ENCODE results near the gene BTG4.

DNA sequence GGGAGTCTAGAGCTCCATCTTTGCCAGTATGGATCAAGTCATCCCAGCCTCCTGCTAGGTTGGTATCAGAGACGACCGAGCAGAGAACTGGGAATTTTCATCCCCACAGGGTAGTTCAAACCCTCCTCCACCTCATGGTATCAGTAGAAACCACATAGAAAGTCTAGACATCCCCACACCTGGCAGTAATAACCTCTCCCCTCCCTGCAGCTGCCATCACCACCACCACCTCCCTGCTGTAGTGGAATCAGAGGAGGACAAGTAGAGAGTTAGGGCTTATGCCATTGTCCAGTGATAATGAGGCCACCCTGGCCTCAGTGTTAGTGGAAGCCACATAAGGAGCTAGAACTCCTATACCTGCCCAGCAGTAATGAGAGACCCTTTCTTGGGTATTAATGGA, 34.3 kb downstream of the BTG4 start:
- TF ChIP-seq, protein P1, sequence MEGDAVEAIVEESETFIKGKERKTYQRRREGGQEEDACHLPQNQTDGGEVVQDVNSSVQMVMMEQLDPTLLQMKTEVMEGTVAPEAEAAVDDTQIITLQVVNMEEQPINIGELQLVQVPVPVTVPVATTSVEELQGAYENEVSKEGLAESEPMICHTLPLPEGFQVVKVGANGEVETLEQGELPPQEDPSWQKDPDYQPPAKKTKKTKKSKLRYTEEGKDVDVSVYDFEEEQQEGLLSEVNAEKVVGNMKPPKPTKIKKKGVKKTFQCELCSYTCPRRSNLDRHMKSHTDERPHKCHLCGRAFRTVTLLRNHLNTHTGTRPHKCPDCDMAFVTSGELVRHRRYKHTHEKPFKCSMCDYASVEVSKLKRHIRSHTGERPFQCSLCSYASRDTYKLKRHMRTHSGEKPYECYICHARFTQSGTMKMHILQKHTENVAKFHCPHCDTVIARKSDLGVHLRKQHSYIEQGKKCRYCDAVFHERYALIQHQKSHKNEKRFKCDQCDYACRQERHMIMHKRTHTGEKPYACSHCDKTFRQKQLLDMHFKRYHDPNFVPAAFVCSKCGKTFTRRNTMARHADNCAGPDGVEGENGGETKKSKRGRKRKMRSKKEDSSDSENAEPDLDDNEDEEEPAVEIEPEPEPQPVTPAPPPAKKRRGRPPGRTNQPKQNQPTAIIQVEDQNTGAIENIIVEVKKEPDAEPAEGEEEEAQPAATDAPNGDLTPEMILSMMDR (IDR thresholded peaks at IDR 0.05): no peak
- no peak for TF ChIP-seq EP300 (IDR thresholded peaks at IDR 0.05)
